ENCODE results near the gene AASDHPPT.

DNA sequence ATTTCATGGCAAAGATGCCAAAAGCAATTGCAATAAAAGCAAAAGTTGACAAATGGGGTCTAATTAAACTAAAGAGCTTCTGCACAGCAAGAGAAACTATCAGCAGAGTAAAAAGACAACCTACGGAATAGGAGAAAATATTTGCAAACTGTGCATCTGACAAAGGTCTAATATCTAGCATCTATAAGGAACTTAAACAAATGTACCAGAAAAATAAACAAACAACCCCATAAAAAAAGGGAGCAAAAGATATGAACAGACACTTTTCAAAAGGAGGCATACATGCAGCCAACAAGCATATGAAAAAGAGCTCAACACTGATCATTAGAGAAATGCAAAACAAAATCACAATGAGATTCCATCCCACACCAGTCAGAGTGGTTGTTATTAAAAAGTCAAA lies 60.3 kb downstream of the AASDHPPT start:
- TF ChIP-seq CTCF (conservative IDR thresholded peaks at IDR 0.05 in 1 of 2, IDR thresholded peaks at IDR 0.05 in 1 of 2; ENCODE audit: extremely low read depth in 1 of 2, insufficient read depth in 1 of 2, low read depth in 1 of 2, low read length in 2 of 2) (no peak), EZH2 (IDR thresholded peaks at IDR 0.05; ENCODE audit: borderline replicate concordance, low read length) (no peak)

Measured in mammary epithelial cell (primary cell).